ENCODE data around the gene ZNF507.
"Not testable (repeated sequence)": the region's sequence is repeated elsewhere in the genome, so short reads cannot be mapped to it uniquely, and the experiment has no call there.

The ZNF507 gene

DNA sequence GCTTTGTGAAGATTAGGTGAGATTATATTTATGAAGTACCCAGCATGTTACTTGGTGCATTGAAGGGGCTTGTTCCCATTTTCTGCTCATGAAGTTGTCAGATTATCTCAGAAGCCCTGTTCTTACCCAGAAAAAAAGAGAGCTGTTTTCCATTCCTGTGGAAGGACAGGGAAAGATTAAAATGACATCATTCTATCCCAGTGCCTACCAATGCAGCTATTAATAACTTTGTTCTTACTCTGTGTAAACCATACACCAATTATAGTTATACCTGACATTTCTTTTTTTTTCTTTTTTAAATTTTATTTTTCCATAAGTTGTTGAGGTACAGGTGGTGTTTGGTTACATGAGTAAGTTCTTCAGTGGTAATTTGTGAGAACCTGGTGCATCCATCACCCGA lies 18.6 kb downstream of the ZNF507 start:
- no peak overlapping the region for H3K4me3 ChIP-seq (ENCODE audit: low read depth, low read length)
- no peak for DNase-seq (ENCODE audit: low read depth)
- TF ChIP-seq, protein P1, sequence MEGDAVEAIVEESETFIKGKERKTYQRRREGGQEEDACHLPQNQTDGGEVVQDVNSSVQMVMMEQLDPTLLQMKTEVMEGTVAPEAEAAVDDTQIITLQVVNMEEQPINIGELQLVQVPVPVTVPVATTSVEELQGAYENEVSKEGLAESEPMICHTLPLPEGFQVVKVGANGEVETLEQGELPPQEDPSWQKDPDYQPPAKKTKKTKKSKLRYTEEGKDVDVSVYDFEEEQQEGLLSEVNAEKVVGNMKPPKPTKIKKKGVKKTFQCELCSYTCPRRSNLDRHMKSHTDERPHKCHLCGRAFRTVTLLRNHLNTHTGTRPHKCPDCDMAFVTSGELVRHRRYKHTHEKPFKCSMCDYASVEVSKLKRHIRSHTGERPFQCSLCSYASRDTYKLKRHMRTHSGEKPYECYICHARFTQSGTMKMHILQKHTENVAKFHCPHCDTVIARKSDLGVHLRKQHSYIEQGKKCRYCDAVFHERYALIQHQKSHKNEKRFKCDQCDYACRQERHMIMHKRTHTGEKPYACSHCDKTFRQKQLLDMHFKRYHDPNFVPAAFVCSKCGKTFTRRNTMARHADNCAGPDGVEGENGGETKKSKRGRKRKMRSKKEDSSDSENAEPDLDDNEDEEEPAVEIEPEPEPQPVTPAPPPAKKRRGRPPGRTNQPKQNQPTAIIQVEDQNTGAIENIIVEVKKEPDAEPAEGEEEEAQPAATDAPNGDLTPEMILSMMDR (IDR thresholded peaks at IDR 0.05; ENCODE audit: insufficient read depth, low read depth, low read length, missing control alignments), result no peak

DNA sequence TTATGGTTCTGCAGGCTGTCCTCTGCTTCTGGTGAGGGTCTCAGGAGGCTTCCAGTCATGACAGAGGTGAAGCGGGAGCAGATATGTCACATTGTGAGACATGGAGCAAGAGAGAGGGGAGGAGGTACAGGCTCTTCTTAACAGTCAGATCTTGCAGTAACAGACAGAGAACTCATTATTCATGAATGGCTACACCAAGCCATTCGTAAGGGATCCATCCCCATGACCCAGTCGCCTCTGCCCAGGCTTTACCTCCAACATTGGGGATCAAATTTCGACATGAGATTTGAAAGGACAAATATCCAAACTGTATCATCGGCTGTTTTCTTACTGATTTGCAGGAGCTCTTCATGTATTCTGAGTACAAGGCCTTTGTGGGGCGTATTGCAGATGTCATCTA lies 21.7 kb downstream of the ZNF507 start:
- no peak for DNase-seq (ENCODE audit: low read depth)
- H3K4me3 ChIP-seq (ENCODE audit: low read depth, low read length), result no peak overlapping the region
- TF ChIP-seq, protein P1 (IDR thresholded peaks at IDR 0.05; ENCODE audit: insufficient read depth, low read depth, low read length, missing control alignments), result no peak

DNA sequence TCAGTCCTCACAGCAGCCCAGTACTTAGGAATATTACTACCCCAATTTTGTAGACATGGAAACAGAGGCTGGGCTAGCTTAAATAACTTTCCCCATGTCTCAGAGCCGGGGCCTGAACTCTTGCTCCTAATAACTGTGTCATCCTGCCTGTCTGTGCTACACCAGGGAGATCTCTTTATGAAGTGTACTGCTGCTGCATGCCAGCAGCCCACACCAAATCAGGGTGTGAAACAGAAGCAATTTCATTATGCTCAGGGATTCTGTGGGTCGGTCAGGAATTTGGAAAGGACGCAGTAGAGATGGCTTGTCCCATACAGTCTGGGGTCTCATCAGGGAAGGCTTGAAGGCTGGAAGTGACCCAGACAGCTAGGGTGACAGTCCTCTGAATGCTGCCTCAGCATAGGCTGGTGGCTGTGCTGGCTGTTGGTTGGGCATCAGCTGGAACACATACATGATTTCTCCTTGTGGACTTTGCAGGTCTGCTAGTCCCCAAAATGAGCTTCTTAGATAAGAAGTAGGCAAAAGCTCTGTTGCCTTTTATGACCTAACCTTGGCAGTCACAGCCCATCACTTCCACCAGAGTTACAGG lies 22.6 kb downstream of the ZNF507 start:
- H3K4me3 ChIP-seq (ENCODE audit: low read depth, low read length), result no peak overlapping the region
- DNase-seq (ENCODE audit: low read depth), result no peak
- TF ChIP-seq, protein P1 (IDR thresholded peaks at IDR 0.05; ENCODE audit: insufficient read depth, low read depth, low read length, missing control alignments), result no peak

DNA sequence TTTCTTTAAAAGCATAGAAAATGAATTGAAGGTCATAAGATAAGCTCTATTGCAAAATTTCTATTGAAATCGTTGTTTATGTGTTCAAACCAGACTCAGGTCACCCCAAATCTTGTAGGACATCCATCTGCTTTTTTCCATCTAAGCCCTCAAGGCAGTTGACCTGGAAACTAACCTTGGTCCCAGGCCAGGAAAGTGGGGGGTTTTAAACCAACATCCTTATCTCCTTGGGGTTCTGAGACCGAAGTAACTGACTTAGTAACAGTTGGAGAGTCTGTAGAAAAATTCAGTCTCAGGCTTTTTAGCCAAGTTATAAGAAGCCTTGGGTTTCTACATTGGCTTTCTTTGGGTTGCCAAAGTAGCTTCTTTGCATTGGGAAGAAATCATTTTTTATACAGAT lies 23.4 kb downstream of the ZNF507 start:
- DNase-seq (ENCODE audit: low read depth), result no peak
- H3K4me3 ChIP-seq (ENCODE audit: low read depth, low read length), result no peak overlapping the region
- TF ChIP-seq, protein P1 (IDR thresholded peaks at IDR 0.05; ENCODE audit: insufficient read depth, low read depth, low read length, missing control alignments), result no peak

DNA sequence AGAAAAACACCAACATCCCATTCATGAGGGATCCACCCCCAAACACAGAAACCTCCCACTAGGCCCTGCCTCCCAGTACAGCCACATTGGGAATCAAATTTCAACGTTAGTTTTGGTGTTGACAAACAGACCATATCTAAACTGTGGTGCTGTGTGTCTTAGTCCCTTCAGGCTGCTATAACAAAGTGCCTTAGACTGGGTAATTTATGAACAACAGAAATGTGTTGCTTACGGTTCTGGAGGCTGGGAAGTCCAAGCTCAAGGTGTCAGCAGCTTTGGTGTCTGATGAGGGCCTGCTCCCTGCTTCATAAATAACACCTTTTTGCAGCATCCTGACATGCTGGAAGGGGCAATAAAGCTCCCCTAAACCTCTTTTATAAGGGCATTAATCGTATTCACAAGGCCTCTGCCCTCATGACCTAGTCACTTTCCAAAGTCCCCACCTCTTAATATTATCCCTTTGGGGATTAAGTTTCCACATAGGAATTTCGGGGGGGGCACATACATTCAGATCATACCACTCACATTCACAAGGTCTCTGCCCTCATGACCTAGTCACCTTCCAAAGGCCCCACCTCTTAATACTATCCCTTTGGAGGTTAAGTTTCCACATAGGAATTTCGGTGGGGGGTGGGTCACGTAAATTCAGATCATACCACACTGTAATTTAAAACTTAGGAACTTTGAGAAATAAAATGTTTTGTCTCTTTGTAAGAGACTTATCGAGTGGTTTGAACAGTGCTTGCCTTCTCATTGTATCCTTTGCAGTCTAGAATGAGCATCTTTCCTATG lies 27.5 kb downstream of the ZNF507 start:
- TF ChIP-seq, protein P1 (IDR thresholded peaks at IDR 0.05; ENCODE audit: insufficient read depth, low read depth, low read length, missing control alignments), result no peak
- no peak for DNase-seq (ENCODE audit: low read depth)
- H3K4me3 ChIP-seq (ENCODE audit: low read depth, low read length), result no peak overlapping the region

DNA sequence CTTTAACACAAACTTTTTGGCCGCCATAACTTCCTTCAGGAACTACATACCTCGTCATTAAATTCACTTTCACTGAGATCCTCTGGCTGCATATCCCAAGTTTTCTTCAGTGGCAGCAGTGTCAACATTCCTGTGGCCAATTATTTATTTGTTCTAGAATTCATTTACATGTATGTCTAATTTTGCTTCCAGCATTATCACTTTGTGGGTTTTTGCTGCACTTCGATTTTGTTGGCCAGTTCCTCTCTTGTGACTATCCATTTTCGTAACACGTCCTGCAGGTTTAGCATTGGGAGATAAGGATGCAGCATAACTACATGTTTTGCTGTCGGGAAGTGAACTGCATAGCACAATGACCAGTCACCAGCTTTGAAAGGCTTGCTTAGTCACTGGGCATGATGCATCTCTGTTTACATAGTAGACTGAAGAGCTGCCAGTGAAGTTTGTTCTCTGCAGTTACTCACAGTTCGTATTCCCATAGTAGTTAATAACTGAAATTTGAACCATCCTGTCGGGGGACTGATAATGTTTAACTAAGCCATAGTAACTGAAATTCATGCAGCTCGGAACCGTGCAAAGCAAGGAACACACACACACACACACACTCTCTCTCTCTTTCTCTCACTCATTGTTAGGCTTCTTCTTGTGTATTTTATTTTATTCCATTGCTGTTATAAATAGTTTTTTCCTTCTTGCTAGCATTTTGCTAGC lies 28.3 kb downstream of the ZNF507 start:
- no peak overlapping the region for H3K4me3 ChIP-seq (ENCODE audit: low read depth, low read length)
- no peak for DNase-seq (ENCODE audit: low read depth)
- TF ChIP-seq, protein P1 (IDR thresholded peaks at IDR 0.05; ENCODE audit: insufficient read depth, low read depth, low read length, missing control alignments), result no peak

DNA sequence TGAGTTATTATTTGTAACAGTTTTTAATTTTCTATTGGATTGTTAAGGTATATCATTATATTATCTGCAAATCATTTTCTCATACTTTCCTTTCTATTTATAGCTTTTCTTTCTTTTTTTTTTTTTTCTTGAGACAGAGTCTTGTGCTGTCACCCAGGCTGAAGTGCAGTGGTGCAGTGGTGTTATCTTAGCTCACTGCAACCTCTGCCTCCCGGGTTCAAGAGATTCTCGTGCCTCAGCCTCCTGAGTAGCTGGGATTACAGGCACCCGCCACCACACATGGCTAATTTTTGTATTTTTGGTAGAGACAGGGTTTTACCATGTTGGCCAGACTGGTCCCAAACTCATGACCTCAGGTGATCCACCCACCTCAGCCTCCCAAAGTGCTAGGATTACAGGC lies 29.0 kb downstream of the ZNF507 start:
- H3K4me3 ChIP-seq (ENCODE audit: low read depth, low read length); DNase-seq (ENCODE audit: low read depth): not testable (repeated sequence)

Measured in GM12865 (cell line).